Fibroblast of the aortic adventitia (primary cell): ENCODE data around the gene SYNJ2. TPM values are rescaled to one million over a fixed set of nuclear protein-coding genes. Genes with fewer than 3 reads are reported as not detected.

Experiments used
- DNase-seq: peaks from one replicate; pipeline ENCODE4 v3.0.0-alpha.2; 2010; ENCODE audit warnings: low read depth
- H3K4me3 ChIP-seq: 2 replicates; pipeline ENCODE4 v1.5.1; 2011; ENCODE audit warnings: low read depth, mild to moderate bottlenecking, control low read depth, low read length, moderate library complexity
- total RNA-seq: library from RNA; depleted of rRNA; stranded (reverse); fragments of >200 nt; gene quantifications from 2 replicates; pipeline ENCODE4 v1.2.3, GENCODE V29; 2012; ENCODE audit warnings: low replicate concordance
- TF ChIP-seq, protein P1 (sequence below): IDR thresholded peaks from 2 replicates; pipeline ENCODE4 v1.5.1; 2011; ENCODE audit warnings: mild to moderate bottlenecking, low read length, control low read depth, inconsistent platforms; ENCODE audit not compliant: insufficient read depth

SYNJ2 gene
- total RNA-seq, 1 donor: 73.6 TPM

DNA sequence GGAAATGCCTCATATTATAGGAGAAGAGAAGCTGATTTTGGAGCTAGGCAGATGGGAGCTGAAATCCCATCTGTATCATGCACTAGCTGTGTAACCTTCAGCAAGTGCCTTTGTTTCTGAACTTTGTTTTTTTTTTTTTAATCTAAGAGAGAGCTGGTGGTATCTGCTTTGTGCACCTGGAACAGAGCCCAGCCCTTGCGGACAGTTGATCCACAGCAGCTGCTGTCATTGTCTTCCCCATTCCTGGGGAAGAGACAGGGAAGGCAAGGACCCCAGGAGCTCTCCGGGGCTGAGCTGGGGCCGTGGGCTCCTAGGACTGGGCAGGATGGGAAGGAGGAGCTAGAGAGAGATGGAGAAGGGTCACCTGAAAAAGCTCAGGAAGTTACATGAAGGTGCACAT lies 92.1 kb downstream of the SYNJ2 start:
- no peak overlapping the region for H3K4me3 ChIP-seq
- DNase-seq: no peak
- TF ChIP-seq, protein P1, sequence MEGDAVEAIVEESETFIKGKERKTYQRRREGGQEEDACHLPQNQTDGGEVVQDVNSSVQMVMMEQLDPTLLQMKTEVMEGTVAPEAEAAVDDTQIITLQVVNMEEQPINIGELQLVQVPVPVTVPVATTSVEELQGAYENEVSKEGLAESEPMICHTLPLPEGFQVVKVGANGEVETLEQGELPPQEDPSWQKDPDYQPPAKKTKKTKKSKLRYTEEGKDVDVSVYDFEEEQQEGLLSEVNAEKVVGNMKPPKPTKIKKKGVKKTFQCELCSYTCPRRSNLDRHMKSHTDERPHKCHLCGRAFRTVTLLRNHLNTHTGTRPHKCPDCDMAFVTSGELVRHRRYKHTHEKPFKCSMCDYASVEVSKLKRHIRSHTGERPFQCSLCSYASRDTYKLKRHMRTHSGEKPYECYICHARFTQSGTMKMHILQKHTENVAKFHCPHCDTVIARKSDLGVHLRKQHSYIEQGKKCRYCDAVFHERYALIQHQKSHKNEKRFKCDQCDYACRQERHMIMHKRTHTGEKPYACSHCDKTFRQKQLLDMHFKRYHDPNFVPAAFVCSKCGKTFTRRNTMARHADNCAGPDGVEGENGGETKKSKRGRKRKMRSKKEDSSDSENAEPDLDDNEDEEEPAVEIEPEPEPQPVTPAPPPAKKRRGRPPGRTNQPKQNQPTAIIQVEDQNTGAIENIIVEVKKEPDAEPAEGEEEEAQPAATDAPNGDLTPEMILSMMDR: no peak

GRCh38 chr6:158076548-158076947 lies 94.9 kb downstream of the SYNJ2 start:
- TF ChIP-seq, protein P1: no peak
- no peak overlapping the region for H3K4me3 ChIP-seq
- DNase-seq: no peak

- DNase-seq: no peak
- no peak overlapping the region for H3K4me3 ChIP-seq
- TF ChIP-seq, protein P1: no peak
Measured at GRCh38 chr6:158077676-158078075, 96.0 kb downstream of the SYNJ2 start.

DNA sequence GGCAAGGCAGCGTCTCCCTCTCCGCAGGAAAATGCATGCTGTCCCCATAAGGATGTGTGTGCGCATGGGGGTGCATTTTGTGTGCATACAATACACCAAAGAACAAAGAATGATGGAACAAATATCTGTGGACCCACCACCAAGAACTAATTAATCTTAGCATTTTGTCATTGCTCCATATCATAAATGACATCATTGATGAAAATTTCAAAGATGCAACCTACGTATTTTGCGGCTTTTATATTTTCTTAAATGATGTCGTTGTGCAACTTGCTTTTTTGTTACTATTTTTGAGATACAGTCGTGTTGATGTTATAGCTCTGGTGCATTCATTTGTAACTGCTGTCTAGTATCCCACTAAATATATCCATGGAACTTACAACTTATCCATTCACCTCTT lies 96.7 kb downstream of the SYNJ2 start:
- TF ChIP-seq, protein P1: no peak
- no peak for DNase-seq
- no peak overlapping the region for H3K4me3 ChIP-seq

- H3K4me3 ChIP-seq: no peak overlapping the region
- DNase-seq: no peak
- TF ChIP-seq, protein P1: no peak
Measured at GRCh38 chr6:158080849-158081656, 99.4 kb downstream of the SYNJ2 start.

DNA sequence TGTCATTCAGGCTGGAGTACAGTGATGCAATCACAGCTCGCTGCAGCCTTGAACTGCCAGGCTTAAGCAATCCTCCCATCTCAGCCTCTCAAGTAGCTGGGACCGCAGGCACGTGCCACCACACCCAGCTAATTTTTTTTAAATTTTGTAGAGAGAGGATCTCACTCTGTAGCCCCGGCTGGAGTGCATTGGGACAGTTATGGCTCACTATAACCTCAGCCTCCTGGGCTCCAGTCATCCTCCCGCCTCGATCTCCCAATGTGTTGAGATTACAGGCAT lies 99.9 kb downstream of the SYNJ2 start:
- TF ChIP-seq, protein P1: no peak
- H3K4me3 ChIP-seq: no peak overlapping the region
- no peak for DNase-seq
